ENCODE data around the gene LRRC73.
"Not testable (repeated sequence)": the region's sequence is repeated elsewhere in the genome, so short reads cannot be mapped to it uniquely, and the experiment has no call there.

Gene LRRC73

DNA sequence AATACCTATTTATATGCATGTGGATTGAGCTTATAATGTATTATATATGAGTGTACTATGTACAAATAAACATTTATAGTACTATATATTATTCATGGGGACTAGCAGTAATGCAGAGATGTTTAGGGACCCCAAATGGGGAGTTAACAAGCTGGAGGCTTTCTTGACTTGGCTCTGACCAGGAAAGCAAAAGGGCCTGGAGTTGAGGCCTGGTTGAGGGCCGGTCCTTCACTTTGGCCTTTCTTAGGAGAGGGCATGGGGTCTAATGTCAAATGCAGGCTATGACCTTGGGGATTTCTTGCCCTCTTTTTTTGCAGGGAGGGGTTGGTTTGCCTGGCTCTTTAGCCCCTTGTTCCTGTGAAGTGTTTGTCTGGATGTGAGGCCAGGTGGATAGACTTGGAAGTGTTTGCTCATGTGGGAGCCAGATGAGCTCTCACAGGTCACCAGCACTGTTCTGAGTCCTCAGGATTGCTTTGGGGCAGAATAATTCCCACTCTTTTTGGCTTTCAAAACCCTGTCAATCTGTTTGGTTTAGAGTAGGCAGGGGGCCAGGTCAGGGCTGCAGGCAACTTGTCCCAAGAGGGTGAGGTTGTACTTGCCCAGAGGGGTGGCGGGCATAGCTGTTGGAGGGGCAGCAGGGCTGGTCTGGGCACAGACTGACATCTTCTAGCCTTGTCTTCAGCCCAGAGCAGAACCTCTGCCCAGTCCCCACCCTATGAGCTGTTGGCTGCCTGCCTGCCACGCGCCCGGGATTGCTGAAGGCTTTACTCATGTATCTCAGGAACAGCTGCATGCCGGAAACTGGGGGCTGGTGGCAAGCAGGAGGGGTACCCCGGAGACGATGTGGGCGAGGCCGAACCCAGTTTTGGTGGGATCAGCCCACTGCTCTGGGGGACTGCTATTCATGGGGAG lies 18.1 kb downstream of the LRRC73 start:
- DNase-seq, result no peak

DNA sequence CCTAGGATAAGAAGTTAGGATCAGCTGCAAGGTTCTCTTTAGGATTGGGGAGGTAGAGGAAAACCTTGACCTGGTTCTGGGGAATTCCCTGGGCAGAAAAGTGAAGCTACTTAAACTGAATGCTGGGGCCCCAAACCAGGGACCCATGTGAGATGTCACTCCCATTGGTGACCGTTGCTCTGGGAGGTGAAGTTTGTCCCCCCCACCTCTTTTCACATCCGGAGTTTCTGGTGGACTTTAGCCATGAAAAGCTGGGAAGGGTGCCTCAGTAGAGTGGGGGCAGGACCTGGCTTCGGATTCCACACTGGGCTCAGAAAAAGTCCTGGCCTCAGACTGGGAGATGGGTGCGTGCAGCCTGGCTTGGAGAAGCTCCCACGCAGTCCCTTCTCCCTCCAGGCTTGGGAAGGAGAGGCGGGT lies 19.6 kb downstream of the LRRC73 start:
- DNase-seq, result no peak

DNA sequence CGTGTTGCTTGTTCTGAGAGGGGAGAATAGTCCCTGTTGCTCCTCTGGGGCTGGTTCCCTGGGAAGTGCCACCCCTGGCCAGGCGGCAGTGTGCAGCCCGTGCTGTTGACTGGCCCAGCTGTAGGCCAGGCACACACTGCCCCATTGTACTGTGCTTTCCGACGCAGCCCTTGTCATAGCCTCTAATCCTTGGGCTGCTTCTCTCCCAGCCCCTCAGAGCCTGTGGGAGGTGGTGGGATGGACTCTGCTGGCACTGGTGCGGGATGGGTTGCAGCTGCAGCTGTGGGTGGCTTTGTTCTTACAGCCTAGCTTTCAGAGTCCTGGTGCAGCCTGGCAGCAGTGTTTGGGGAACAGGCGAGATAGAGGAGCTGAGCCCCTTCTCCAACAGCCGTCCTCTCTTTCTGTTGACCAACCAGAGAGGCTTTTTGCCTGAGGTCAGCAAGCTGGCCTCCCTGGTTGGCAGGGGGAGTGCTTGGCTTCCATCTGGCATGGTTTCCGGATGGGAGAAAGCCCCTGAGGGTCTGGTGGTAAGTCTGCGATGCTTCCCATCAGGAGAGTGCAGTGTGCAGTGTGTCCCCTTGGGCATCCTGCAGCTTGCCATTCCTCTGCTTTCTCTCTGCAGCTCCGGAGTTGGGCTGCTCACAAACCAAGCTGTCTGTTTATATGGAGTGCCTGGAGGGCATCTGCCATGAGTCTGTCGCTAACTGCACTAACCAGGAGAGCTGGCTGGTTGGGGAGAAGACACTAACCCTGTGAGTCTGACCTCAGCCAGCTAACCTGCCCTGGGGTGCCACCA lies 20.7 kb downstream of the LRRC73 start:
- no peak for DNase-seq

DNA sequence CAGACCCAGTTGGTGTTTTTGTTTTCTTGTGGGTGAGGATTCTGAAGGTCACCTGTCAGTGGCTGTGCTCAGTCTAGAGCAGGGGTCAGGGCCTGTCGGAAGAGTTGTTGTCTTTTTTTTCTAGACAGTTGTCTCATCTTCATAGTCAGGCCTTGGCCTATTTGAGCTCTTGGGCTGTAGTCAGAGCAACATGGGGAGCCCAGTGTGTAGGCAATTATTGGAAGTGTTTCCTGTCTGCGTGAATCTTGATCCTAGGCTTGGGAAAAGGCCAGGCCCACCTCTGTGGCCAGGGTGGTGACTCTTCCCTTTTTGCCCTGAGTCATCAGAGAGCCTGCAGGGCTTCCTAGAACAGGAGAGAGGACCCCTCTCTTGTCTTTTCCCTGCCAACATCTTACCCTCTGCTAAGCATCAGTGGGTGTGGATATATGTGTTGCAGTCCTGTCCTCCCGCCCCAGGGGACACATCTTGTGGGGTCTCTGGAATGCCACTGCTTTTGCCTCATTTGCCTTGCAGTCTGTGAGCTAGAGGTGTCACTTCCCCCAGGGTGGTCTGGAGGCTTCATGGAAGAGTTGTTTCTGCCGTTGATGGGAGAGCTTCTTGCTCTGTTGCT lies 21.4 kb downstream of the LRRC73 start:
- DNase-seq, result no peak

DNA sequence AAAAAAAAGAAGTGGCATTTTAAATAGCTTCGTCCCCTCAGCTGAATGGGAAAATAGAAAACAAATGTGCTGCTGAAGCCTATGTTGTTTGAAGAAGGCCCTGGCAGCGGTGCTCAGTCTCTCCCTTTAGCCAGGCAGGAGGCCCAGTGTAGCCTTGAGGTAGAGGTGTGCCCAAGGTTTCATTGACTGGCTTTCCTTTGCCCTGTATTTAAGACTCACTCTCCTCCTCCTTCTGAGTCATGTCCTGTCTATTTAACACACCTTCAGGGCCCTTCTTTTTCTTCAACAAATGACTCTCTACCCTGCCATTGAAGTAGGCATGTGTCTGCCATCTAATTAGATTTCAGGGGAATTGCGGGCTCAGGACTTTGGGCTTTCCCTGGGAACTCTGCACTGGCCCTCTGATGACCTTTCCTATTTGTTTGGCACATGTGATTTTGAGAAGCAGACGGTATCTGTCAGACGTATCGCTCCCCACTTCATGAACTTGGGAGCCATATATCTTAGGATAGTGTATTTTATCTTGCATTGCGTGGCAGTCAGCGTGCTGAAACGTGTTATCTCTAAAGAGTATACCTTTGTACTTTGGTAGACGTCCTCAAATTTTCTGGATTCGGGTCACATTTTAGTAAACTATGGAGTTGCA lies 28.4 kb downstream of the LRRC73 start:
- DNase-seq, result no peak

DNA sequence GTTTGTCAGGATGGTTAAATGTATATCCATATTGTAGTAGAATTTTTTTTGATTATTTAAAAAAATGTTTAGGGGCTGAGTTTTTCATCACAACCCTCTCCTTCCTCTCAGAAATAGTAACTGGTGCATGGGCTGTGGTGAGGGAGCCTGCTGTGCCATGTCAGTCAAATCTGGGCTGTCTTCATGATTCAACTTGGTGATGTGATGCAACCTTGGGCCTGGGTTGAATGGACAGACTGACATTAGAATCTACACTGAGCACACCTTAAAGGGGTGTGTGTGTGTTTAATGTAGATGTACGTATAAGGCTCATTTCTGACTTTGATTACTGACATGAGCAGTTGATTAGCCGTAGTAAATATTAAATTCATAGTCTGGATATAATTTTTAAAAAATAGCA lies 29.1 kb downstream of the LRRC73 start:
- DNase-seq, result no peak

DNA sequence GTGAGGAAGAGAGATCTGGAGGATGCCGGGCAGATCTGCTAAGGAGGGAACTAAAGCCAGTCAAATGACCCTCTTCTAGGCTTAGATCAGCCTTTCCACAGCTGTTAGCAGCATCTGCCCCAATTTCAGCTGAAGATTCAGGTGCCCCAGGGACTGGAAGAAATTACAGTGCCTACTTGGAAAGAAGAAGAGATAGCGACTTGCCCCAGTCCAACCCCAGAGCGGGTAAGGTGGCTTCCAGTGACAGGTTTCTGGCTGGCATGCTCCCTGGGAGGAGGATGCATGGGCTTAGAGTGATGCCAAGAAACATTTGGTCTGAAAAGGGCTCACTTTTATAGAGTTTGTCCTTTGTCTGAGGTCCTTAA lies 32.2 kb downstream of the LRRC73 start:
- no peak for DNase-seq

DNA sequence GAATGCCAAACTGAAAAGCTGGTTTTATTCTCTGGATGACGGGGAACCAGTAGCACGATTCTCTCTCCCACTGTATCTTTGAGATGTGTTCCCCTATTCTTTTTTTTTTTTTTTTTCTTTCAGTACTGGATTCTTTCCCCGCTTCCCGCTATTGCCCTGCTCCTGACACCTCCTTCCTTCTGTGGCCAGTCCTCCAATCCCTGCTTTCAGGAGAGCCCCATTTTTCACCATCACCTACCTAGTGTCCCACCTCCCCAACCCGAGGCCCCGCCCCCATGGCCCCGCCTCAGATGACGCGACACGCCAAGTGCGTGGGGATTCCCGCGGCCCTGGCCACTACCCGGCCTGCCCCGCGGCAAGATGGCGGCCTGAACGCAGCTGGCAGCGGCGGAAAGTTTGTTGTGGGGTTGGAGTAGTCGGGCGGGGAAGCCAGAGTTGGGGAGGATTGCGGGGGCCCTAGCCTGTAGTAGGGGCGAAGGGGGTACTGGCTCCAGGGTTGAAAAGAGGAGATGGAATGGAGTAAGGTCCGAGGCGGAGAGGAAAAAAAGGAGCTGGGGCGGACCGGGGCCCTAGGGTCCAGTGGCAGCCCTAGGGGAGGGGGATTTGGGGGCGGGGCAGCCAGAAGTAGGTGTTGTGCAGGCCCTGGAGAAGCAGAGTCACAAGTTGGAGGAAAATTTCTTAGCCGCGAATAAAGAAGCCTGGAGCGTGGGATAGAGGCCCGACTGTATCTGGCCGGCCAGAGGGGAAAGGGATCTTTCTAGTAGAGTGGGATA lies 32.7 kb downstream of the LRRC73 start, which contains the start of gene TJAP1:
TJAP1 (plus strand) TSS at position 336 of the 773 bp plus-strand sequence. CDS start 21,432 bp downstream, outside the sequence.
- DNase-seq, result peak; percentile 93

DNA sequence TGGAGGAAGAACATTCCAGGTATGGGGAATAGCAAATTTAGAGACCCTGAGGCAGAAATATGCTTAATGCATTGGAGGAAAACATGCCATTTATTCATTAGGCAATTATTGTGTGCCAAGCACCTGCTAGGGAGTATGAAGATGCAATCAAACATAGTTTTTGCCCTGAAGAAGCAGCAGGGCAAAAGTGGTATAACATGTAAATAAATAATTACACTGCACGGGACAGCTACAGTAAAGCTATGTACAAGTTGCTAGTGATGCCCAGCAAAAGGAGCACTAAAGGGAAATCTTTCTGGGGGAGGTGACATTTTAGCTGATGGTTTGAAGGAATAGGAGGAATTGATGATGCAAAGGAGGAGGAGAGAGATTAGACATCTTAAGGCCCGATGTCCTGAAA lies 33.4 kb downstream of the LRRC73 start:
- DNase-seq, result no peak

DNA sequence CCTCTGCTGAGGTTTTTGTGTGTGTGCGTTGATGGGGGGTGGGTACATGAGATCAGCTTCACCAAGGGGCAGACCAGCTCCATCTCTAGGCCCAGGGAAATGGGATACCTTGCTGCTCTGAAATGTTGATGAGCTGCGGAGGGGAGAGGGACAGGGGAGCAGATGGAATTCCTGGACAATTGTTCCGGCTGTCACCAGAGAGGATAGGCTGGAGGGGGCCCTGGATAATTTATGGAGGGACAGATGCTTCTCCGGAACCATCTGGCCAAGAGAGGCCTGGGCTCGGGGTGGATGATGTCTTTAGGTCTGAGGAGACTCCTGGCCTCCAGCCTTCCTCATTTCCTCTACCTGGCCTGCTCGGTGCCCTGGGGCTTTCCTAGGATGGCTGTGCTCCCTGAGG lies 34.6 kb downstream of the LRRC73 start:
- no peak for DNase-seq

DNA sequence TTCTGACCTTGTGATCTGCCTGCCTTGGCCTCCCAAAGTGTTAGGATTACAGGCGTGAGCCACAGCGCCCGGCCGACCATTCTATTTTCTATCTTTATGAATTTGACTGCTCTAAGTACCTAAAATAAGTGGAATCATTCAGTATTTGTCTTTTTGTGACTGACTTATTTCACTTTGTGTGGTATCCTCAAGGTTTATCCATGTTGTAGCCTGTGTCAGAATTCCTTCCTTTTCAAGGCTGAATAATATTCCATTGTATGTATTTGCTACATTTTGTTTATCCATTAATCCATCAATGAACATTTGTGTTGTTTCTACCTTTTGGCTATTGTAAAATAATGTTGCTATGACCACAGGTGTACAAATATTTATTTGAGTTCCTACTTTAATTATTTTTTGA lies 37.6 kb downstream of the LRRC73 start:
- no peak for DNase-seq

DNA sequence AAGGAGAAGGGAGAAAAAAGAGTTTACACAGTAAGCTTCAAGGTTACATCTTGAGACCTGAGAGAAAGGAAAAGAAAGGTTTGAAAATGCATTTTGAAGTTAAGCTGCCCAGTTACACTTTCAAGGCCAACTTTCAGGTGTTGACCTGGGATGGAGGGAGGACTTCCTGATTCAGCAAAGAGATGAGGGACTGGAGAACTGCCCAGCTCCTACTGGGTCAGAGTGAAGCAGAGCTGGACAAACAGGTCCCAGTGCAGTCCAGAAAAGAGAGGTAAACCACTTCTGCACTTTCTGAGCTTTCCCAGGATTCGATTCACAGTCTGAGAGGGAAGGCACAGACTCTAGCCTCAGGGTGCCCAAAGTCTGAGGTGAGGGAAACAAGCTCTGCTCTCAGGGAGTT lies 38.7 kb downstream of the LRRC73 start:
- no peak for DNase-seq

DNA sequence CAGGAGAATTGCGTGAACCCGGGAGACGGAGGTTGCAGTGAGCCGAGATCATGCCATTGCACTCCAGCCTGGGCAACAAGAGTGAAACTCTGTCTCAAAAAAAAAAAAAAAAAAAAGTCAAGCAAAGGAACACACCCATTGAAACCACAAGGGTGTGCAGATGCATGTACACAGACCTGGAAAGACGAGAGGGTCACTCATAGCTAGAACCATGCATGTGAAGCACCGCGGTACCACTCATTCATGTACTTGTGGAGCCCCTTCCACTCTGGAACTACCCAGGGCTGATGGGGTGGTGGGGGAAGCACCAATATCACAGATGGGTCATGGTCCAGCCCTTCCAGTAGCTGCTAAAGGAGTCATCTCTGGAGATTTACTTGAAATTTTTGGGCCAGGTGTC lies 40.2 kb downstream of the LRRC73 start:
- DNase-seq, result no peak

DNA sequence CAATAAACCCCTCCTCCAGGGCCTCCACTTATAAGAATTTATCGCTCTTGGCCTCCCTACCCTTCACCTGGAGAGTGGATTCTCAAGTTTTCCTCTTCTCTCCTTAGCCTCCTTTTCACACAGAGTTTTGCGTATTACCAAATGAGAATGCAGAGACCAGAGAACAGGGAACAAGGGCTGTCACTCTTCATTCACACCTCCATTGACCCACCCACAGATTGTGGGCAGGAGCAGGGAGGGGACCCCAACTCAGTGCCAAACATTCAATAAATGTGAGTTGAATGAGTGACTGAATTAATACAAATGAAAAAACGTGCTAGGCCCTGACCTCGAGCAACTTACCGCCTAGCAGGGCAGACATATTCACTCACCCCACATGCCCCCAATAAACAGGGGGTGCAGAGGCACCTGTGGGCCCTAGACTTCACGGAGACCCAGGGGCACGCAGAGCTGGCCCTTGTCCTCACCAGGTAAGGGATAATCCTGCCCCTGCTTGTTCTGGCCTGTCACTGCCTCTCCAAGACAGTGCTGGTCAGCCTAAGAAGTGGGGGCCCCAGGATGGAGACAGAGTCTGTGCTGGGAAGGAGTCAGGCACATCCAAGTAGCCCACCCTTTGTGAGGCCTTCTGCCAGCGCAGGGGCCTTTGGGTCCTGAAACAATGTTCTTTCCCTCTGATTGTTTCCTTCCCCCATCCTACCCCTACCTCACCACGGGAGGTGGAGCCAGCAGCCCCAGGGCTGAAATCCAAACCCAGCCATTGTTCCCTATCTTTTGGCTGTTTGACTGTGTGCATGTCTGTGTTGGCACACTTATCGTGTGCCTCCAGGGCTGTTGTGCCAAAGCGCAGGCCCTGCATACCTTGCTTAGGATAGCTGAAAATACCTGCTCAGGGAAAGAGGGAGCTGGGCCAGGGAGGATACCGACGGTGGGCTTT lies 41.1 kb downstream of the LRRC73 start:
- no peak for DNase-seq

DNA sequence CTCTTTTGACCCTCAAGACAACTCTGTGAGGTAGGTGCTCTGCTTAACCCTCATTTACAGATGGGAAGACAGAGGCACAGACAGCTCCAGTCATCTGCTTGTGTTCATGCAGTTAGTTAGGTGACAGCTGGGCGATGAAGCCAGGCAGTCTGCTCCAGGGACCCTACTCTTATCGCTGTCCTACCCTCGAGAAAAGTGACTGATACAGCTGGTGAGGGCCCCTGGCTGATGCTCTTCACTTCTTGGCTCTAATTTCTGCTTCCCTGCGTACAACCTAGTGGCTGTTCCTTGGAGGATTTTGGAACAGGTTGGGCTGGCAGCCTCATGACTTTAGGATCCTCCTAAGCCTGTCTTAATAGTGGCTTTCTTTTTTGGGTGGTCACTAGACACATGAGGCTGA lies 41.9 kb downstream of the LRRC73 start:
- no peak for DNase-seq

DNA sequence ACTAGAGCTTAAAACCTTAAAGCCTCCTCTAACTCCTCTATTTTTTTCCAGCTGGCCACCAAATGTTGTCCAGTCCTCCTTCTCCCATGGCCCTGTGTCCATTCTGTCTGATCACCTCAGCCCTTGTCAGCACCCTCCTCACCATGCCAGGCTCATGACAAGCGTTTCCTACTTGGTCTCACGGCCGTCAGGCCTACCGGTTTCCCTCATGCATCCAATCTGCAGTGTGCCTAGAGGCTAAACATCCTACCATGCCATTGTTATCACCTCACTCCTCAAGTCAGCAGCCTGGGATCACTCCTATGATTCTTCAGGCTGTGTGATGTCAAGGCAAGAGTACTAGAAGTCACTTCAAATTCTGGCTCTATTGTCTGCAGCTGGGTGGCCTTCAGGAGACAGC lies 42.4 kb downstream of the LRRC73 start:
- DNase-seq, result no peak

DNA sequence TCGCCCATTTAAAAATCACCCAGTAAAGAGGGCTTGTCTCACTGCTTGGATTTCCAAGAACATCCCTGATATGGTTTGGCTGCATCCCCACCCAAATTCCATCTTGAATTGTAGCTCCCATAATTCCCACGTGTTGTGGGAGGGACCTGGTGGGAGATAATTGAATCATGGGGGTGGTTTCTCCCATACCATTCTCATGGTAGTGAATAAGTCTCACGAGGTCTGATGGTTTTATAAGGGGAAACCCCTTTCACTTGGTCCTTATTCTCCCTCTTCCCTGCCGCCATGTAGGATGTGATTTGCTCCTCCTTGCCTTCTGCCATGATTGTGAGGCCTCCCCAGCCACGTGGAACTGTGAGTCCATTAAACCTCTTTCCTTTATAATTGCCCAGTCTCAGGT lies 42.9 kb downstream of the LRRC73 start:
- not testable (repeated sequence) for DNase-seq

DNA sequence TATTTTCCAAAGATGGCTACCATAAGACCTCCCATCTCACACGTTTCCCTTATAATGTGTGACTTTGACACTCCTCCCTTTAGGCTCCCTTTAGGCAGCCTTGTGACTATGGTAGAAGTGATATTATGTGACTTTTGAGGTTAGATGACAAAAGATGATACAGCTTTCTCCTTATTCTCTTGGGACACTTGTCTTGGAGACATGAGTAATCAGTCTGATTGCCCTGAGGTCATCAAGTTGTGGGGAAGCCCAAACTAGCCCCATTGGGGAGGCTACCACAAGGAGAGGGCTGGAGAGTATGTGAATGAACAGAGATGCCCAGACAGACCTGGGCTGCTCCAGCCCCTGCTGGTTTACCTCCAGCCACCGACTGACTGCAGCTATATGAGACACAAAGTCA lies 44.2 kb downstream of the LRRC73 start:
- DNase-seq, result no peak

DNA sequence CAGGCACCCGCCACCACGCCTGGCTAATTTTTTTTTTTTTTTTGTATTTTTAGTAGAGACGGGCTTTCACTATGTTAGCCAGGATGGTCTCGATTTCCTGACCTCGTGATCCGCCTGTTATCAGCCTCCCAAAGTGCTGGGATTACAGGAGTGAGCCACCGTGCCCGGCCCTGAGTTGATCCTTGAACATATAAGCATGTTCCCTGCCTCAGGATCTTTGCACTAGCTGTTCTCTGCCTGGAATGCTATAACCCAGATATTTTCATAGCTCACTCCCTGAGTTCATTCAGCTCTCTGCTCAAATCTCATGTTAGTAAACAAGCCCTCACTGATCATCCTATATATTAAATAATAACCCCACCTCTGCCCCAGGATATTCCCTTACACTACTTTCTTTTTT lies 45.8 kb downstream of the LRRC73 start:
- DNase-seq, result no peak

DNA sequence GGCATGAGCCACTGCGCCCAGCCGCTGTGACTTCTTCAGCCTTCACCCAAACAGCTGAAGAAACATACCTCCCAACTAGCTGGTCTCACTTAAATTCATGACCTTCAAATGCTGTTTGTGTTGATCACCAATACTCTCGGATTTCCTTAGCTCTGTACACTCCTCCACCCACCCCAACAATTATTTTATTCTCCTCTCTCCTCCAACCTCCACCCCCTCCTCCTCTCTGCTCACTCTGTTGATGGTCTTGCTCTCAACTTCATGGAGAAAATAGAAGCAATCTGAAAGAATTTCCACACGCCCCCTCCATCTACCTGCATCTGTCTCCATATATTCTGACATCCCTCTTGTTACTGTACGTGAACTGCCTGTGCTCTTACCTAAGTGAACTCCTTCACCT lies 48.2 kb downstream of the LRRC73 start:
- no peak for DNase-seq

DNA sequence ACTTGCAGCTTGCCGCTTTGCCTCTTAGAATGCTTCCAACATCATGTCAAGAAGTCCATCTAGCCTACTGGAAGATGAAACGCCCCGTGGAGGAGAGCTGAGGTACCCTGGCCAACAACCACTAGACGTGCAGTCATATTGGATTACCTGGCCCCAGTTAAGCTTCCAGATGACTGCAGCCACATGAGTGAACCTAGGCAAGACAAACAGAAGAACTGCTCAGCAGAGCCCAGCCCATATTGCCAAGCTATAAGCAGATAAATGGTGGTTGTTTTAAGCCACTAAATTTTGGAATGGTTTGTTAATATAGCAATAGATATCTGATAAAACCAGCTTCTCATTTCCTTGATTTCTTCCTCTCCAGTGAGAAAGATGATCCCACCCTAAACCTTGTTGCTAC lies 50.1 kb downstream of the LRRC73 start:
- no peak for DNase-seq
